HUES64 (cell line): ENCODE data around the gene NR2C2.

Experiments
- H3K27ac ChIP-seq: 2 replicates; pipeline ENCODE4 v1.7.0; 2013; ENCODE audit warnings: low read depth, low read length, inconsistent platforms
- H3K27me3 ChIP-seq: 2 replicates; pipeline ENCODE4 v1.6.1; 2013; ENCODE audit warnings: mild to moderate bottlenecking, low read length; ENCODE audit not compliant: insufficient read depth
- H3K36me3 ChIP-seq: 2 replicates; pipeline ENCODE4 v1.6.1; 2013; ENCODE audit warnings: mild to moderate bottlenecking, low read length; ENCODE audit not compliant: insufficient read depth
- H3K4me1 ChIP-seq: 2 replicates; pipeline ENCODE4 v1.6.1; 2013; ENCODE audit warnings: mild to moderate bottlenecking, low read length, moderate library complexity; ENCODE audit not compliant: insufficient read depth
- H3K4me3 ChIP-seq: 2 replicates; pipeline ENCODE4 v1.5.1; 2013; ENCODE audit warnings: mild to moderate bottlenecking, low read length, moderate library complexity
- H3K9ac ChIP-seq: 2 replicates; pipeline ENCODE4 v1.6.1; 2013; ENCODE audit warnings: mild to moderate bottlenecking, low read depth, low read length
- H3K9me3 ChIP-seq: 2 replicates; pipeline ENCODE4 v1.6.1; 2013; ENCODE audit warnings: low read depth, low read length; ENCODE audit not compliant: insufficient read depth
- WGBS: fragments of 150-250, 120-280 bp; methylation state at CpG from one replicate; pipeline ENCODE4 v1.1.7; 2013; ENCODE audit warnings: missing lambda C conversion rate; 5-methylcytosine and 5-hydroxymethylcytosine counted together

The NR2C2 gene

DNA sequence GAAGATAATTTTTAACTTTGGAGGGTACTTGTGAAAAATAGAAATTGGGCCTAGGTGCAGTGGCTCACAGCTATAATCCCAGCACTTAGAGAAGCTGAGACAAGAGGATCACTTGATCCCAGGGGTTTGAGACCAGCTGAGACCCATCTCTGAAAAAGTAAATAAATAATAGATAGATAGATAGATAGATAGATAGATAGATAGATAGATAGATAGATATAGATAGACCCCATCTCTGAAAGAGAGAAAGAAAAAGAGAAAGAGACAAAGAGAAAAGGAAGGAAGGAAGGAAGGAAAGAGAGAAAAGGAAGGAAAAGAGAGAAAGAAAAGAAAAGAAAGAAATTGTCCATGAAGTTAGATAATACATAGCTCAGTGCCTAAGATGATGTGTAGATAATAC lies 82.2 kb downstream of the NR2C2 start:
- Histone ChIP-seq H3K4me1 (0 out of 2 replicates have a peak, but pooled peaks cover 4% of the 10 kb centered on the region), H3K4me3 (no peak overlapping the region), H3K27me3 (no peaks in the 10 kb centered on the region), H3K27ac (no peak overlapping the region), H3K36me3 (peaks cover 90% of the 10 kb centered on the region), H3K9me3 (no peaks in the 10 kb centered on the region), H3K9ac (no peak overlapping the region)

DNA sequence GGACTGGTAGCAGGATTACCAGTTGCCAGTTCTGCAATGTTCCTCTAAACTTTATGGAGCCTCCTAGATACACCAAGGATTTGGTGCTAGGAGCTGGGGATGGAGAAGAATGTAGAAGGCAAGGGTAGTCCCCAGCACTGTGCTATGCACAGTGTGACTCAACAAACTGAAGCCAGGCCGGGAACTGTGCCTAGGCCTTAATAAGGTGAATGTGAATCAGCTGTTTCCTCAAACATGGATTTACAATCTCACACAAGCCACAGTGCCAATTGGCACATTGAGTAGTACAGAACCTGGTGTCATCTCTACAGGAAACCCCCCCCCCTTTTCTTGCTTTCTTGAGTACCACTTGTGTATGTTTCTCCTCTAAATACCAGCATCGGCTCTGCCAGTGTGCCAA lies 85.3 kb downstream of the NR2C2 start:
- Histone ChIP-seq H3K36me3 (peaks cover 91% of the 10 kb centered on the region), H3K9ac (no peak overlapping the region), H3K27ac (no peak overlapping the region), H3K27me3 (no peaks in the 10 kb centered on the region), H3K9me3 (no peaks in the 10 kb centered on the region), H3K4me3 (no peak overlapping the region), H3K4me1 (no peaks in the 10 kb centered on the region)
- WGBS, result 93% methylated on average over 2 of the region's 2 CpGs

DNA sequence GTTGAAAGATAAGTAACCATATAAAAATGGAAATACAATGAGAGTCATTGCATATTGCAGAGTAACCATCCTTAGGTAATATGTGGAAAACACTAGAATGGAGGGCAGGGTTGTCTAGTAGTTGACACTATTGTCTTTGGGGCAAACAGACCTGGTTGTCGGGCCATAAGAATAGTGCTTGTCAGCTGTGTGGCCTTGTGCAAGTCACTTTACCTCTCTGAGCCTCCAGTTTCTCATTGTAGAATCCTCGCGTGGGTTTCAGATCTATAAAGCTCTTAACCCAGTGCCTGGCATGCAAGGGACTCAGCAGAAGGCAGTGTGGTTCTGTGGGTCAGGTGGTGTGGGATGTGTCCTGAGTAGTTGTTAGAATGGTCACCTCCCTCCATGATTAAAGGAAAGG lies 85.7 kb downstream of the NR2C2 start:
- H3K4me3 ChIP-seq, result no peak overlapping the region
- no peak overlapping the region for H3K27ac ChIP-seq
- H3K36me3 ChIP-seq, result peaks cover 95% of the 10 kb centered on the region
- H3K27me3 ChIP-seq, result no peaks in the 10 kb centered on the region
- H3K9ac ChIP-seq, result no peak overlapping the region
- no peaks in the 10 kb centered on the region for H3K9me3 ChIP-seq
- 95% methylated on average over 3 of the region's 3 CpGs for WGBS
- H3K4me1 ChIP-seq, result no peaks in the 10 kb centered on the region

DNA sequence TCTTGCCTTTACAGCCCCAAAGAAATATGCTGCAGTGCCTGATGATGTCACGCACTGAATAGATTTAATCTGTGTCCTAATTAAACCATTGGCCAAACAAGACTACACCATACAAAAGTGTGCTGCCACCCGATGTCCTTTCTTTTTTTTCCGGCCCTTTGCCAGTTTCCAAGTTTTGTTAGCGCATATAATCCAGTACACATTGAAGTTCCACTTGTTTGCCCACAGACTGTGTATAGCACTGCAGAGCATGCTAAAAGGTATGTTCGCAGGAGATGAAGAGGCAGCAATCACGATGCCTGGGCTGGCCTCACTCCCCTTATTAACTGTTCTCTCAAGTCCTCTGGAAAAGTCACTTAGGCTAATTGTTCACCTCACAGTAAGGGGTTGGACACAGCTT lies 90.9 kb downstream of the NR2C2 start:
- no peaks in the 10 kb centered on the region for H3K9me3 ChIP-seq
- H3K27me3 ChIP-seq, result no peaks in the 10 kb centered on the region
- peaks cover 96% of the 10 kb centered on the region for H3K36me3 ChIP-seq
- H3K4me1 ChIP-seq, result no peaks in the 10 kb centered on the region
- no peak overlapping the region for H3K27ac ChIP-seq
- WGBS, result 94% methylated on average over 6 of the region's 6 CpGs
- H3K9ac ChIP-seq, result no peak overlapping the region
- no peak overlapping the region for H3K4me3 ChIP-seq

DNA sequence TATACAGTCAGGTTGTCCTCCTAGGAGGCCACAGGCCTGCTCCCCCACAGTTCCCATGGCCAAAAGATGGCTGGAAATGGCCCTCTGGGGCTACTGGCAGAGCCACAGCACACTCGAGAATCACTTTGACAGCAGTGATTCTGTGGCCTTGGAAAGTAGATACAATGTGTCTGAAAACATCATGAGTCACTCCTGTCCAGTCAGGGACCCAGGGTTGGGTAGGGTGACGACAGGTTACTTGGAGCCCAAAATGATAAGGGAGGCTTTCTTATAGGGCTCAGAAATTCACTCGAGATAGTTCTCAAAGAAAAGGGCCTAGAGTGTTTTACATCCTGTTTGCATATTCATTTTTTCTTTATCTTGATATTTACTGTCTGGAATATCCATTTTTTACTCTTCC lies 93.5 kb downstream of the NR2C2 start:
- 93% methylated on average over 3 of the region's 3 CpGs for WGBS
- Histone ChIP-seq H3K27ac (no peak overlapping the region), H3K9ac (no peak overlapping the region), H3K4me1 (no peaks in the 10 kb centered on the region), H3K27me3 (no peaks in the 10 kb centered on the region), H3K9me3 (no peaks in the 10 kb centered on the region), H3K36me3 (peaks cover 98% of the 10 kb centered on the region), H3K4me3 (no peak overlapping the region)

DNA sequence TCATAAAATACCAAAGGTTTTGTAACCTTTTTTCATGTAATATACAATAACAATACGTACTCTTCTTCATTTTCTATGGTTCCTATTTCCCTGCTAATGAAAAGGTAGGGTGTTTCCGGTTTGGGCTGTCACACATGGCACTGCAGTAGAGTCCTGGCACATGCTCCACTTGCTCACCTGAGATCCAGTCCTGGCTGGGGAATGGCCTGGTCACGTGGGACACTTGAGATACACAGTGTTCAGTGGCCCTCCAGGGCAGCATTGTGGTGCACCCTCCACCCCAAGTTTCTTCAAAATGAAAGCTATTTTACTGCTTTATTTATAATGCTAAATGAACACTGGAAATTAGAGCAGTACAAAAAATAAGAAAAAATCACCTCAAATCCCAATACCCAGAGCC lies 94.6 kb downstream of the NR2C2 start:
- Histone ChIP-seq H3K4me3 (no peak overlapping the region), H3K9me3 (no peaks in the 10 kb centered on the region), H3K4me1 (no peaks in the 10 kb centered on the region), H3K36me3 (peaks cover 100% of the 10 kb centered on the region), H3K27ac (no peak overlapping the region), H3K9ac (no peak overlapping the region), H3K27me3 (no peaks in the 10 kb centered on the region)
- WGBS, result 98% methylated on average over 3 of the region's 3 CpGs

DNA sequence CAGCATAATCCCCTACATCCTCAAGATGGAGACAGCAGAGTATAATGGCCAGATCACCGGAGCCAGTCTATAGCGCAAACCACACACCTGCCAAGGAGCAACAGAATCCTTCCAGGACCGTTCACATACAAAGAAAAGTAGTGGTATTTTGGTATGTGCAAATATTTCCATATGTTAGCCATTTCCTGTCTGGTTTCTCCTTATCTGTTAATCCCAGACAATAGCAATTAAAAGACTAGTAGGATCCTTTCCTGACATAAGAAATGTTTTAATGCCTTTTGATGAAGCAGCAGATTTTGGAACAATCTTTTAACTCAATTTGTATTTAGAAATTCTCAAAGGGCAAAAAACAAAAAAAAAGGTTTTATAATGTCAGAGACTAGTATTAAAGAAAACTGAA lies 95.6 kb downstream of the NR2C2 start:
- Histone ChIP-seq H3K27ac (no peak overlapping the region), H3K4me1 (no peaks in the 10 kb centered on the region), H3K9me3 (no peaks in the 10 kb centered on the region), H3K4me3 (no peak overlapping the region), H3K9ac (no peak overlapping the region), H3K27me3 (no peaks in the 10 kb centered on the region), H3K36me3 (peaks cover 100% of the 10 kb centered on the region)
- WGBS, result 100% methylated on average over 3 of the region's 3 CpGs

DNA sequence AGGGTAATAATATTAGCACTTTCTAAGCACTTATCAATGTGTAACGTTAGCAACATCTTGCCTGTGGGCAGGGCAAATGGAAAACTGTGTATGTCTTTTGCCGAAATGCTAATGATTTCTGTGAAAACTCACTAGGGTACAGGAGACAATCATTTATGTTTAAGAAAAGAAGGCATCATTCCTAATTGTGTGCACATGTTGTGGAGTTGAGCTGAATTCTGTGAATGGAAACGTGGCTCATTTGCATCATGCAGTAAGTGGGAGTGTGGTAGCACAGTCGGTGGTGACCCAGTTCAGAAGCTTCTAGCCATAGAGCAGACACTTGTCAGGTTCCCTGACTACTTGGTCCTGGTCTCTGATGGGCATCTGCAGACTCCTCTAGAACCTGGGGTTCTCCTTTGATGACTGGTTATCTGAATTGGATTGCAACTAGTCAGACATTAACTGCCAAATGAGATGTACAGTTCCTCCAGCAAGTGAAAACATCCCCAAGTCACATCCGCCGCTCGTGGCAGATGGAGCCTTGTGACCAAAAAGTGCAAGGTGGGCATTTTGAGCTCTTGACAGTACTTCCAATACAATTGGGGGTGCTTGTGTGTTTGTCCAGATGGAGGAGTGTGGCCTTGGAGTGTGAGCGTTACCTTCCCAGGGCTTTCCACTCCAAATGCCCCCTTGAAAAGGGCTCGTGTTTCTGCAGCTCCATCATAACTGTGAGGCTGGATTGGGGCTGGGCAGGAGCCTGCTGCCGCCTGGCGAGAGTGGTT lies 96.2 kb downstream of the NR2C2 start:
- Histone ChIP-seq H3K9me3 (no peaks in the 10 kb centered on the region), H3K27ac (no peak overlapping the region), H3K36me3 (peaks cover 100% of the 10 kb centered on the region), H3K4me1 (no peaks in the 10 kb centered on the region), H3K27me3 (no peaks in the 10 kb centered on the region), H3K9ac (no peak overlapping the region), H3K4me3 (no peak overlapping the region)
- WGBS, result 93% methylated on average over 11 of the region's 11 CpGs

DNA sequence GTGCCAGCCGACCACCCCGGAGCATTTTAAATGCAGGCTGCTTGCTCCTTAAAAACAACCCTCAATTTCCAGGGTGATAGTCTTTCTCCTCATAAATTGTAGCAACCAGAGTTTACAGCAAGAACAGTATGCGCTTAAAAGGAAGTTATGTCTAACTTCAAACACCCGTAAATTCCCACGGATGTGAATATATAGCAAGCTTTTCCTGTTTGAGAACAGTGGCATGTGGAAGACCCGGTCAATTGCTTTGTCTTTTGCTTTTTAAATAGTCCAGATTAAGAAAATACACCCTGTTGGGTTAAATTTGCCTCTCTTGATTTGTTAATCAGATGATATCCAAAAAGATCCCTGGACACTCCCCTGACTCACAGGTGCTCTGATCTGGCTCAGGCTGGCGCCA lies 96.9 kb downstream of the NR2C2 start:
- peaks cover 100% of the 10 kb centered on the region for H3K36me3 ChIP-seq
- no peaks in the 10 kb centered on the region for H3K27me3 ChIP-seq
- 95% methylated on average over 7 of the region's 7 CpGs for WGBS
- no peaks in the 10 kb centered on the region for H3K4me1 ChIP-seq
- H3K9me3 ChIP-seq, result no peaks in the 10 kb centered on the region
- H3K27ac ChIP-seq, result no peak overlapping the region
- H3K9ac ChIP-seq, result no peak overlapping the region
- H3K4me3 ChIP-seq, result no peak overlapping the region

DNA sequence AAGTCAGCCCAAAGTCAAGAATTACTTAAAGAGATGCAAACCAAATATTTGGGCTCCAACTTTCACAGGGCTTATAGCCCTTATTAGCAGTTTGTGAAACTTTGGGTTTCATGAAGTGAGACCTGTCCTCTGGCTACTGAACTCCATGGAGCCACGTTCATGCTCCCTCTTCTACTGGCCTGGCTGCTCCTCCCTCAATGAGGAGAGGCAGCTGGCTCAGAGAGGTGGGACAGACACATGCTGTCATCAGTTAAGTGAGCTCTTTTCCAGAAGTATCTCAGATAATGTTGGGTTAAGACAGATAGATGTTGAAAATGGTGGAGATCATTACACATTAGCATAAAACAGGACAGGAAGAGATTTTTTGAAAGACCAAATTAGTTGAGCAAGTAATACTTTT lies 98.3 kb downstream of the NR2C2 start:
- H3K4me1 ChIP-seq, result no peaks in the 10 kb centered on the region
- 90% methylated on average over 1 of the region's 1 CpG for WGBS
- no peak overlapping the region for H3K9ac ChIP-seq
- H3K27me3 ChIP-seq, result no peaks in the 10 kb centered on the region
- H3K9me3 ChIP-seq, result no peaks in the 10 kb centered on the region
- H3K36me3 ChIP-seq, result peaks cover 100% of the 10 kb centered on the region
- H3K4me3 ChIP-seq, result no peak overlapping the region
- no peak overlapping the region for H3K27ac ChIP-seq

DNA sequence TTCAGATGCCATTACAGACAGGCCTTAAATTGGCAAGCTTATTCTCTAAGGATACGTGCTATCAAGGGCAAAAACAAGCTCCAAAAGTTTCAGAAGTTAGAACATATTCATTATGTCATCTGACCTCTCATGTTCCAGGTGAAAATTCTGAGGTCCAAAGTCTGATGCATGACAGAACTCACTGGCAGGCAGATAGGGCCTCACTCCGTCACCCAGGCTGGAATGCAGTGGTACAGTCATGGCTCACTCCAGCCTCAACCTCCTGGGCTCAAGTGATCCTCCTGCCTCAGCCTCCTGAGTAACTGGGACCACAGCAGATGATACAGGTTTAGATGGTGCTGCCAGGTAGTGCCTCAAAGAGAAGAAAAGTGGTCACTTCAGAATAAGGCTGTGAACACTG lies 102.2 kb downstream of the NR2C2 start:
- H3K9ac ChIP-seq, result no peak overlapping the region
- WGBS, result 97% methylated on average over 2 of the region's 2 CpGs
- no peak overlapping the region for H3K27ac ChIP-seq
- no peaks in the 10 kb centered on the region for H3K27me3 ChIP-seq
- H3K36me3 ChIP-seq, result peaks cover 89% of the 10 kb centered on the region
- no peaks in the 10 kb centered on the region for H3K9me3 ChIP-seq
- no peak overlapping the region for H3K4me3 ChIP-seq
- H3K4me1 ChIP-seq, result no peaks in the 10 kb centered on the region
